Esophagus muscularis mucosa (tissue), 3 donors: ENCODE measurements around the gene SLFN11.

ENCODE experiments used
- EP300 ChIP-seq: sonication (generic); formaldehyde crosslinking; IDR thresholded peaks from one replicate; pipeline ENCODE4 v1.6.1; 2017; ENCODE audit warnings: antibody characterized with exemption
- TF ChIP-seq, protein P1 (sequence below), 3 experiments: fragments of 200-600 bp in 2 of 3; fragments of 450-650 bp in 1 of 3; sonication (generic) in 2 of 3; IDR thresholded peaks; one replicate each; pipeline ENCODE4 v1.5.1; 2017 to 2019; ENCODE audit warnings: antibody characterized with exemption in 3 of 3, mild to moderate bottlenecking in 2 of 3, moderate library complexity in 1 of 3

DNA sequence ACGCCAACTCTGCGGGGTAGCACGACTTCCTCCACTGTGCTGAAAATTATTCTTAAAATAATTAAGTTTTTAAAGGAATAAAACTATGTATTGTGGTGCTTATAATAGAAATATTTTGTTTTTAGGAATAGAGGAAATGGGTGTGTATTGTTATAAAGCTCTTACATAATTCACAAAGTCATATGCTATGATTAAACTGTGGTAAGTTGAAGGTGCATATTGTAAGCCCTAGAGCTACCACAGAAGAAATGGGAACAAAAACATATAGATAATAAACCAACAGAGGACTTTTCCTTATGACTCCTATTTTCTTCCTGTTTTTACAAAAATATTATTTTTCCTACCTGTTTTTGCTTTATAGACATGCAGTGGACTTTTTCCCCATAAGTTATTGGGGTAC lies 4.3 kb upstream of the SLFN11 start:
- TF ChIP-seq, protein P1, sequence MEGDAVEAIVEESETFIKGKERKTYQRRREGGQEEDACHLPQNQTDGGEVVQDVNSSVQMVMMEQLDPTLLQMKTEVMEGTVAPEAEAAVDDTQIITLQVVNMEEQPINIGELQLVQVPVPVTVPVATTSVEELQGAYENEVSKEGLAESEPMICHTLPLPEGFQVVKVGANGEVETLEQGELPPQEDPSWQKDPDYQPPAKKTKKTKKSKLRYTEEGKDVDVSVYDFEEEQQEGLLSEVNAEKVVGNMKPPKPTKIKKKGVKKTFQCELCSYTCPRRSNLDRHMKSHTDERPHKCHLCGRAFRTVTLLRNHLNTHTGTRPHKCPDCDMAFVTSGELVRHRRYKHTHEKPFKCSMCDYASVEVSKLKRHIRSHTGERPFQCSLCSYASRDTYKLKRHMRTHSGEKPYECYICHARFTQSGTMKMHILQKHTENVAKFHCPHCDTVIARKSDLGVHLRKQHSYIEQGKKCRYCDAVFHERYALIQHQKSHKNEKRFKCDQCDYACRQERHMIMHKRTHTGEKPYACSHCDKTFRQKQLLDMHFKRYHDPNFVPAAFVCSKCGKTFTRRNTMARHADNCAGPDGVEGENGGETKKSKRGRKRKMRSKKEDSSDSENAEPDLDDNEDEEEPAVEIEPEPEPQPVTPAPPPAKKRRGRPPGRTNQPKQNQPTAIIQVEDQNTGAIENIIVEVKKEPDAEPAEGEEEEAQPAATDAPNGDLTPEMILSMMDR (IDR thresholded peaks at IDR 0.05), result no peak
- TF ChIP-seq EP300, result no peak
